A673 (cell line): ENCODE data around the gene ZNF24. TPM values are rescaled to one million over a fixed set of nuclear protein-coding genes. Genes with fewer than 3 reads are reported as not detected.

Source experiments
- BruUV-seq: library from RNA; stranded (reverse); fragments of 400-500 nt; replicated peaks from 2 replicates; lab custom pipeline; 2021; lab: Mats Ljungman, UMichigan
- CTCF ChIA-PET: fragments of 300-600 bp; sonication (Branson Sonifier 250); formaldehyde crosslinking; loops from one replicate; lab custom pipeline; 2022; ENCODE audit warnings: antibody characterized with exemption; lab: Charles Lee
- POLR2A ChIA-PET: fragments of 300-600 bp; sonication (Branson Sonifier 250); formaldehyde crosslinking; loops from one replicate; lab custom pipeline; 2022; ENCODE audit warnings: antibody characterized with exemption; ENCODE audit not compliant: low non-redundant PET; lab: Charles Lee
- DNase-seq: peaks from one replicate; pipeline ENCODE4 v3.0.0-alpha.2; 2015; ENCODE audit warnings: low spot score
- H3K27ac ChIP-seq: fragments of 200-600 bp; sonication (generic); 2 replicates; pipeline ENCODE4 v1.5.1; 2016; ENCODE audit warnings: mixed run types, low read depth, mild to moderate bottlenecking, mixed read lengths, antibody characterized with exemption, low read length; ENCODE audit not compliant: poor library complexity, severe bottlenecking
- H3K27me3 ChIP-seq: fragments of 200-600 bp; sonication (generic); replicated peaks from 2 replicates; pipeline ENCODE4 v1.6.1; 2017; ENCODE audit warnings: mixed run types, low read depth, mild to moderate bottlenecking, mixed read lengths, antibody characterized with exemption, low read length; ENCODE audit not compliant: insufficient read depth, poor library complexity
- H3K36me3 ChIP-seq: fragments of 200-600 bp; sonication (generic); 2 replicates; pipeline ENCODE4 v1.6.1; 2016; ENCODE audit warnings: mixed run types, mild to moderate bottlenecking, mixed read lengths, antibody characterized with exemption, low read length; ENCODE audit not compliant: insufficient read depth, poor library complexity, severe bottlenecking
- H3K4me1 ChIP-seq: fragments of 200-600 bp; sonication (generic); 2 replicates; pipeline ENCODE4 v1.6.1; 2017; ENCODE audit warnings: mixed run types, mild to moderate bottlenecking, mixed read lengths, antibody characterized with exemption, low read length; ENCODE audit not compliant: insufficient read depth, poor library complexity, severe bottlenecking
- H3K4me3 ChIP-seq: fragments of 200-600 bp; sonication (generic); 2 replicates; pipeline ENCODE4 v1.5.1; 2016; ENCODE audit warnings: low read depth, mixed run types, mild to moderate bottlenecking, mixed read lengths, low read length; ENCODE audit not compliant: poor library complexity, severe bottlenecking
- H3K9me3 ChIP-seq: fragments of 200-600 bp; sonication (generic); 2 replicates; pipeline ENCODE4 v1.6.1; 2016; ENCODE audit warnings: mixed run types, low read depth, mild to moderate bottlenecking, mixed read lengths, antibody characterized with exemption, low read length; ENCODE audit not compliant: poor library complexity, severe bottlenecking
- CTCF ChIP-seq: fragments of 300-800, 200-600 bp; sonication (generic); conservative IDR thresholded peaks from 2 replicates; pipeline ENCODE4 v1.5.1; 2017; ENCODE audit warnings: low read depth, mild to moderate bottlenecking, antibody characterized with exemption, low read length, moderate library complexity, mixed read lengths
- EZH2 ChIP-seq: fragments of 200-600 bp; sonication (generic); IDR thresholded peaks from 2 replicates; pipeline ENCODE4 v1.6.1; 2017; ENCODE audit warnings: borderline replicate concordance, low read depth, mild to moderate bottlenecking, mixed read lengths, antibody characterized with exemption, low read length; ENCODE audit not compliant: poor library complexity, severe bottlenecking
- intact Hi-C: fragments of 100-400 bp; cut with micrococcal nuclease; formaldehyde crosslinking; loops from one replicate; pipeline ENCODE4 v1.10.0; 2022; ENCODE audit not compliant: unreplicated experiment
- total RNA-seq: library from RNA; stranded (reverse); gene quantifications from 2 replicates; pipeline ENCODE4 v1.2.3, GENCODE V29; 2021

Gene ZNF24
- total RNA-seq, 1 experiment from 2014 or later = 63.3 TPM

GRCh38 chr18:35337286-35337685 lies 6.9 kb downstream of the ZNF24 start:
- Histone ChIP-seq H3K27me3 (no peaks in the 10 kb centered on the region), H3K9me3 (no peaks in the 10 kb centered on the region), H3K4me3 (no peak overlapping the region), H3K27ac (no peak overlapping the region), H3K36me3 (peaks cover 84% of the 10 kb centered on the region), H3K4me1 (no peaks in the 10 kb centered on the region)
- TF ChIP-seq EZH2 = no peak
- no peak for TF ChIP-seq CTCF
- no TSS peak for BruUV-seq
- intact Hi-C loops = no loop called here
- DNase-seq = no peak
- ChIA-PET POLR2A (no interaction called here), CTCF (no interaction called here)

GRCh38 chr18:35335866-35336265 lies 8.4 kb downstream of the ZNF24 start:
- intact Hi-C loops = no loop called here
- Histone ChIP-seq H3K4me1 (no peaks in the 10 kb centered on the region), H3K27me3 (no peaks in the 10 kb centered on the region), H3K9me3 (no peaks in the 10 kb centered on the region), H3K36me3 (peaks cover 85% of the 10 kb centered on the region), H3K4me3 (no peak overlapping the region), H3K27ac (no peak overlapping the region)
- no peak for TF ChIP-seq CTCF
- TF ChIP-seq EZH2 = no peak
- CTCF ChIA-PET = no interaction called here
- POLR2A ChIA-PET = no interaction called here
- DNase-seq = no peak
- no TSS peak for BruUV-seq

- no peak overlapping the region for H3K4me3 ChIP-seq
- peaks cover 75% of the 10 kb centered on the region for H3K36me3 ChIP-seq
- no peak overlapping the region for H3K27ac ChIP-seq
- no peaks in the 10 kb centered on the region for H3K27me3 ChIP-seq
- BruUV-seq = no TSS peak
- no peaks in the 10 kb centered on the region for H3K9me3 ChIP-seq
- intact Hi-C loops = no loop called here
- DNase-seq = no peak
- no peaks in the 10 kb centered on the region for H3K4me1 ChIP-seq
- POLR2A ChIA-PET = no interaction called here
- CTCF ChIA-PET = no interaction called here
- TF ChIP-seq CTCF (no peak), EZH2 (no peak)
Observed at GRCh38 chr18:35334821-35335220, 9.4 kb downstream of the ZNF24 start.
